GM12875 (cell line): Measurements from ENCODE around the gene CHRNA1.

Source experiments
- H3K4me3 ChIP-seq: one replicate; pipeline ENCODE4 v1.5.1; 2011; ENCODE audit warnings: low read depth, low read length, control low read depth
- CTCF ChIP-seq: IDR thresholded peaks from 2 replicates; pipeline ENCODE4 v1.5.1; 2011; ENCODE audit warnings: low read depth, mild to moderate bottlenecking, control low read depth, inconsistent platforms, low read length, moderate library complexity, borderline replicate concordance; ENCODE audit not compliant: insufficient read depth

The CHRNA1 gene

GRCh38 chr2:174784316-174784715 is 20.0 kb upstream of the CHRNA1 start:
- H3K4me3 ChIP-seq, result no peak overlapping the region
- TF ChIP-seq CTCF, result no peak

DNA sequence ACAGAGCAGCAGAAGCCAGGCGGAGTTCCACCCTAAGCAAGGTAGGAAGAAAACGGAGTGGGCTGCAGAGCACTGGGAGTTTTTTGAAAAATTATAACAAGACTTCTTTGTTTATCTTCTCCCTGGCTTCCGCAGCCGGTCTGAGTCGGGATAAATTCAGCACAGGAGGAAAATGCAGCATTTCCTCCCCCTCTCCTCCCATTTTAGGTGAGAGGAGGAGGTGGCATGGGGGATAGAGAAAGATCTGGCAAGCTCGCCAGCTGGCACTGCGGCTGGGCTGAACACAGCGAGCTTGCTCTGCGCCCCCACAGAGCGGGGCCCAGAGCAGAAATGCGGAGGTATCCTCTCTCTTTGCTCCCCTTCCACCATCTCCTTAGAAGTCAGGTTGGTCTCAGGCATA is 17.7 kb upstream of the CHRNA1 start:
- no peak overlapping the region for H3K4me3 ChIP-seq
- no peak for TF ChIP-seq CTCF

DNA sequence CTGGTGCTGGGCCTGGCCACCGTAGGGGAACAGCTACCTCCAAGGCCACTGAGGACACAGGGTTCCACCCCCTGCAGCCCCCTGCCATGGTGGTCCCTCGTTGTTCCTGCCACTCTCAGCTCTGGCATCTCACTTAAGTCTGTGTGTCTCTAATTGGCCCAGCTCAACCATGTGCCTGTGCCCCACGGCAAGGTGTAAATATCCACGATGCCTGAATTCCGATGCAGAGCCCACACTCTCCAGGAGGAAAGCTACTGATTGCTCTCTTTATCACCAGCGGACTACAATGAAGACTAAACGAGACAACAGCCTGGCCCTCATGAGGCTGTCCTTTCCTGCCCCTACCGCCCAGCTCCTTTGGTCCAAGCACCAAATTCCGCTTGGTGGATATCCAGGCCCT is 17.0 kb upstream of the CHRNA1 start:
- no peak overlapping the region for H3K4me3 ChIP-seq
- TF ChIP-seq CTCF, result no peak

GRCh38 chr2:174780856-174781255 is 16.6 kb upstream of the CHRNA1 start:
- H3K4me3 ChIP-seq, result no peak overlapping the region
- no peak for TF ChIP-seq CTCF

DNA sequence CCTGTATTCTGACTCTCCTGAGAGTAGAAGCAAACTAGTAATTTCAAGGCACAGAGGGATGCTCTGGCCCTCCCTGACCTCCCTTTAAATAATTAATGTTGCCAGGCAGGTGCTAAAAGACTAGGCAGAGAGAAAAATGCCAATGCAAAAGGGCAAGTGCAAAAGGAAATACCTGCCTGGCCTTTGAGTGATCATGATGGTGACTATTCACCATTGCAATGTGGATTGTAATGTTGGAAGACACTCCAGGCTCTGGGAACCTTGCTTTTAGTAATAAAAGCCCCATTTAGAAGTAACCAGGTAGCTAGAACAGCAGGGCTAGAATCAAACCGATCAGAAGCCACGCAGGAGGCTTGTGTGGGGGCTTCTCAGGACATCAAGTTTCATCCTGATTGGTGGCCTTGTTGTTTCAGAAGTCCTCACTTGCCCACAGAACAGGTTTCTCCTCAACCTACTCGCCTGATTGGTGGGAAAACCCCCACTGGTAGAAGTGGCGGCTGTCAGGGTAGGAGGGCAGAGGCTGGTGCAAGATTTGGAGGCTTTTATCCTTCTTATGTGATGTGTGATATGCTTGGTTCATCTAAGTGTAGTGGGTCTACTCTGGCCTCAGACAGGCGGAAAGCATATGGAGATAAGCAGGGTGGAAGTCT is 16.0 kb upstream of the CHRNA1 start:
- H3K4me3 ChIP-seq, result no peak overlapping the region
- TF ChIP-seq CTCF, result no peak

DNA sequence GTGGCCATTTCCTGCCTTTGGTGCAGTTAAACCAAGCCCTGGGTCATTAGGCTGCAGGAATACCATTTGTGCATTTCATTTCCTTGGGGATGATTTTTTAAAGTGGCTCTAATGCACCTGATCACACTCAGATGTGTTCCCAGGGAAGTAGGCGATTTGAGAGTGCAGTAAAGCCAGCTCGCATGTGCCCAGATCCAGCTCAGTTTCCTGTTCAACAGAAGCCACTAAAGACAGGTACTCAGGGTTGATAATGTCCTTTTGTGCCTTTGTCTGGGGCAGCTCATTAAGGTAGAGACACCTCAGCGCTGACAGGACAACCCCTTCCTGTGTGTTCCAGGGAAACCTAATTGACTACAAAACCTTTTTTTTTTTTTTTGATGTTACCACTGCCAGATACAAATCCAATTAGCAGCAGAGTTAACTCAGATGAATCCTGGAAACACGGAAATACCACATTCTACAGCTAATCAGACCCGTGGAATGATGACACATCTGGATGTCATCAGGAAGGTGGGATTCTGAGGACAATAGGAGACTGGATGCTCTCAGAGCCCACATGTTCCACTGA is 15.2 kb upstream of the CHRNA1 start:
- no peak for TF ChIP-seq CTCF
- H3K4me3 ChIP-seq, result no peak overlapping the region
